ENCODE data around the gene XKR3. TPM values are rescaled to one million over a fixed set of nuclear protein-coding genes. Genes with fewer than 3 reads are reported as not detected.

Gene XKR3
- total RNA-seq, 1 experiment from 2014 or later, result not detected

DNA sequence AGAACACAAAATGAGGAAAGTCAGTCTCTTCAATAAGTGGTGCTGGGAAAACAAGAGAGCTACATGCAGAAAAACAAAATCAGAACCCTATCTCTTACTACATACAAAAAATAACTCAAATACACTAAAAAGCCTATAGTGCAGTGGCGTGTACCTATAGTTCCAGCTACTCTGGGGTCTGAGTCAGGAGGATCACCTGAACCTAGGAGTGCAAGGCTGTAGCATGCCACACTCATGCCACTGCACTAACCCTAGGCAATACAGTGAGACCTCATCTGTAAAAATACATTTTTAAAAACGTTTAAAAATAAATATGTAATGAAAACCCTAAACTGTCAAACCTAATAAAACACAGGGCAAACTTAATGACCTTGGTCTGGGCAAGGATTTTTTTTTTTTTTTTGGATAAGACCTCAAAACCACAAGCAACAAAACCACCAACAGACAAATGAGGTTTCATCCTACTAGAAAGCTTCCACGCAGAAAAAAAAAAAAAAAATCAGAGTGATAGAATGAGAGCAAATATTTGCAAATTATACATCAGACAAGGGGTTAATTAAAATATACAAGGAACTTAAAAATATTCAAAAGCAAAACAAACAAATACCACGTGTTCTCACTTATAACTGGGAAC, 35.2 kb downstream of the XKR3 start:
- Histone ChIP-seq H3T11ph (ENCODE audit: low read length) (no peak overlapping the region), H3K23me2 (ENCODE audit: insufficient read length, low read depth, low read length, poor library complexity, severe bottlenecking) (no peaks in the 10 kb centered on the region), H3K27ac (ENCODE audit: insufficient read length, low read depth, low read length) (no peak overlapping the region), H3K79me2 (ENCODE audit: insufficient read depth, low read length) (no peaks in the 10 kb centered on the region), H3K9me3 (ENCODE audit: control insufficient read depth, low read depth, low read length) (no peaks in the 10 kb centered on the region), H3K4me1 (ENCODE audit: insufficient read depth, low read length) (peaks cover 11% of the 10 kb centered on the region), H3K27me3 (ENCODE audit: insufficient read depth, low read length) (no peaks in the 10 kb centered on the region), H2BK12ac (ENCODE audit: insufficient read length, low read depth, low read length) (no peak overlapping the region), H3K14ac (ENCODE audit: insufficient read depth, low read length) (no peak overlapping the region), H2AK5ac (ENCODE audit: insufficient read length, low read length) (no peak overlapping the region), H2BK15ac (ENCODE audit: low read depth, low read length) (no peak overlapping the region), H3K23ac (ENCODE audit: insufficient read length, low read depth, low read length) (no peak overlapping the region), H4K5ac (ENCODE audit: insufficient read length, low read depth, low read length) (no peak overlapping the region), H2BK5ac (ENCODE audit: insufficient read length, low read length) (no peak overlapping the region), H2BK20ac (ENCODE audit: low read depth, low read length, poor library complexity, severe bottlenecking) (no peak overlapping the region), H2AFZ (ENCODE audit: low read length) (no peak overlapping the region), H3K4ac (ENCODE audit: low read depth, low read length) (no peak overlapping the region), H3K4me2 (ENCODE audit: insufficient read depth, insufficient read length, low read length) (no peak overlapping the region), H3K56ac (ENCODE audit: insufficient read length, low read depth, low read length) (no peak overlapping the region), H3K9ac (ENCODE audit: extremely low read depth, insufficient read length, low read length) (no peak overlapping the region), H4K8ac (replicated peaks; ENCODE audit: insufficient read length, low read depth, low read length) (no peak overlapping the region), H2BK120ac (ENCODE audit: low read depth, low read length, poor library complexity, severe bottlenecking) (no peak overlapping the region), H3K18ac (ENCODE audit: insufficient read length, low read depth, low read length) (no peak overlapping the region), H3K79me1 (ENCODE audit: insufficient read depth, low read depth, low read length, poor library complexity, severe bottlenecking) (no peaks in the 10 kb centered on the region), H4K91ac (ENCODE audit: insufficient read length, low read depth, low read length) (no peak overlapping the region), H4K20me1 (ENCODE audit: control insufficient read depth, insufficient read depth, insufficient read length) (no peaks in the 10 kb centered on the region)
- TF ChIP-seq, protein P1, sequence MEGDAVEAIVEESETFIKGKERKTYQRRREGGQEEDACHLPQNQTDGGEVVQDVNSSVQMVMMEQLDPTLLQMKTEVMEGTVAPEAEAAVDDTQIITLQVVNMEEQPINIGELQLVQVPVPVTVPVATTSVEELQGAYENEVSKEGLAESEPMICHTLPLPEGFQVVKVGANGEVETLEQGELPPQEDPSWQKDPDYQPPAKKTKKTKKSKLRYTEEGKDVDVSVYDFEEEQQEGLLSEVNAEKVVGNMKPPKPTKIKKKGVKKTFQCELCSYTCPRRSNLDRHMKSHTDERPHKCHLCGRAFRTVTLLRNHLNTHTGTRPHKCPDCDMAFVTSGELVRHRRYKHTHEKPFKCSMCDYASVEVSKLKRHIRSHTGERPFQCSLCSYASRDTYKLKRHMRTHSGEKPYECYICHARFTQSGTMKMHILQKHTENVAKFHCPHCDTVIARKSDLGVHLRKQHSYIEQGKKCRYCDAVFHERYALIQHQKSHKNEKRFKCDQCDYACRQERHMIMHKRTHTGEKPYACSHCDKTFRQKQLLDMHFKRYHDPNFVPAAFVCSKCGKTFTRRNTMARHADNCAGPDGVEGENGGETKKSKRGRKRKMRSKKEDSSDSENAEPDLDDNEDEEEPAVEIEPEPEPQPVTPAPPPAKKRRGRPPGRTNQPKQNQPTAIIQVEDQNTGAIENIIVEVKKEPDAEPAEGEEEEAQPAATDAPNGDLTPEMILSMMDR (conservative IDR thresholded peaks at IDR 0.05), result no peak
- Mint-ChIP-seq H3K27me3 (ENCODE audit: low read depth) (no peaks in the 10 kb centered on the region), H3K9me3 (peaks cover 87 to 91% of the 10 kb centered on the region in 2 experiments), H3K4me3 (no peak overlapping the region), H3K36me3 (ENCODE audit: insufficient read depth in 1 of 3, low read depth in 3 of 3) (no peaks in the 10 kb centered on the region; a peak in 2 of 7 replicates), H3K4me1 (peaks cover 13 to 49% of the 10 kb centered on the region in 2 experiments), H3K27ac (no peak overlapping the region)
- WGBS (ENCODE audit: extremely low coverage, insufficient read length, low lambda C conversion rate), result no CpG with 5 or more reads among the region's 4 CpGs
- no peak for DNase-seq

Measured in H9 (cell line).